GM18498 (cell line): ENCODE data around the gene BAHD1.
A peak's percentile ranks its signal among the peaks of the same experiment; 100 is the strongest.

Source experiments
- ATAC-seq: cut with Tn5 transposase; IDR thresholded peaks from one replicate; pipeline ENCODE4 v1.9.1; 2021; ENCODE audit warnings: mild to moderate bottlenecking, moderate library complexity; ENCODE audit not compliant: unreplicated experiment

Gene BAHD1

GRCh38 chr15:40443255-40443654 lies 2.5 kb downstream of the BAHD1 start:
- no peak for ATAC-seq

- ATAC-seq, result no peak
Observed at GRCh38 chr15:40443846-40444245, 3.1 kb downstream of the BAHD1 start.

- no peak for ATAC-seq
Observed at GRCh38 chr15:40444736-40445135, 4.0 kb downstream of the BAHD1 start.

- no peak for ATAC-seq
Observed at GRCh38 chr15:40445421-40445922, 4.7 kb downstream of the BAHD1 start.

GRCh38 chr15:40446144-40446543 lies 5.4 kb downstream of the BAHD1 start:
- no peak for ATAC-seq

- no peak for ATAC-seq
Observed at GRCh38 chr15:40448354-40448753, 7.6 kb downstream of the BAHD1 start.

- ATAC-seq, result no peak
Observed at GRCh38 chr15:40449275-40449674, 8.5 kb downstream of the BAHD1 start.

- ATAC-seq, result no peak
Observed at GRCh38 chr15:40450047-40450446, 9.3 kb downstream of the BAHD1 start.

- ATAC-seq, result peak; percentile 5
Observed at GRCh38 chr15:40451527-40452158, 10.9 kb downstream of the BAHD1 start.

GRCh38 chr15:40452296-40453090 lies 11.7 kb downstream of the BAHD1 start:
- ATAC-seq, result peak; percentile 52

- peak; percentile 42 for ATAC-seq
Observed at GRCh38 chr15:40453941-40454340, 13.2 kb downstream of the BAHD1 start.

- ATAC-seq, result no peak
Observed at GRCh38 chr15:40454904-40455391, 14.2 kb downstream of the BAHD1 start.

- ATAC-seq, result no peak
Observed at GRCh38 chr15:40456299-40456712, 15.6 kb downstream of the BAHD1 start.

GRCh38 chr15:40456738-40457137 lies 16.0 kb downstream of the BAHD1 start:
- no peak for ATAC-seq

GRCh38 chr15:40458495-40459371 lies 18.0 kb downstream of the BAHD1 start:
- ATAC-seq, result no peak

GRCh38 chr15:40459391-40460015 lies 18.8 kb downstream of the BAHD1 start:
- no peak for ATAC-seq

GRCh38 chr15:40460404-40460803 lies 19.7 kb downstream of the BAHD1 start:
- ATAC-seq, result no peak

GRCh38 chr15:40461958-40462357 lies 21.2 kb downstream of the BAHD1 start:
- ATAC-seq, result no peak

- ATAC-seq, result no peak
Observed at GRCh38 chr15:40463279-40463678, 22.5 kb downstream of the BAHD1 start.

GRCh38 chr15:40463886-40464545 lies 23.3 kb downstream of the BAHD1 start:
- ATAC-seq, result no peak
